Astrocyte of the cerebellum (primary cell): ENCODE measurements around the gene ROR1.
"Not testable (repeated sequence)": the region's sequence is repeated elsewhere in the genome, so short reads cannot be mapped to it uniquely, and the experiment has no call there.

Source experiments
- DNase-seq: peaks from one replicate; pipeline ENCODE4 v3.0.0-alpha.2; 2011; ENCODE audit warnings: low read depth
- H3K4me3 ChIP-seq: 2 replicates; pipeline ENCODE4 v1.5.1; 2011; ENCODE audit warnings: mild to moderate bottlenecking, low read depth, low read length, moderate library complexity
- CTCF ChIP-seq: IDR thresholded peaks from 2 replicates; pipeline ENCODE4 v1.5.1; 2012; ENCODE audit warnings: low read length, low read depth, moderate library complexity, mild to moderate bottlenecking; ENCODE audit errors: missing control alignments
- in situ Hi-C: cut with HindIII; loops from 2 replicates; pipeline ENCODE4 v1.10.0; 2017; ENCODE audit warnings: low sequenced_read_pairs

ROR1 gene

GRCh38 chr1:63779338-63780211, 5.8 kb downstream of the ROR1 start:
- DNase-seq: no peak
- in situ Hi-C loops: no loop called here
- no peak for TF ChIP-seq CTCF
- H3K4me3 ChIP-seq: no peak overlapping the region

GRCh38 chr1:63780565-63780964, 6.7 kb downstream of the ROR1 start:
- in situ Hi-C loops: no loop called here
- H3K4me3 ChIP-seq: no peak overlapping the region
- no peak for DNase-seq
- TF ChIP-seq CTCF: no peak

- TF ChIP-seq CTCF: no peak
- H3K4me3 ChIP-seq: no peak overlapping the region
- in situ Hi-C loops: no loop called here
- DNase-seq: no peak
Measured at GRCh38 chr1:63782982-63783381, 9.2 kb downstream of the ROR1 start.

- no peak for DNase-seq
- in situ Hi-C loops: no loop called here
- no peak for TF ChIP-seq CTCF
- no peak overlapping the region for H3K4me3 ChIP-seq
Measured at GRCh38 chr1:63784083-63784482, 10.3 kb downstream of the ROR1 start.

GRCh38 chr1:63784489-63785390, 10.9 kb downstream of the ROR1 start:
- H3K4me3 ChIP-seq: no peak overlapping the region
- in situ Hi-C loops: no loop called here
- no peak for TF ChIP-seq CTCF
- DNase-seq: no peak

GRCh38 chr1:63787270-63787669, 13.5 kb downstream of the ROR1 start:
- in situ Hi-C loops, DNase-seq: not testable (repeated sequence)

GRCh38 chr1:63787875-63788274, 14.1 kb downstream of the ROR1 start:
- no peak overlapping the region for H3K4me3 ChIP-seq
- DNase-seq: no peak
- in situ Hi-C loops: no loop called here
- no peak for TF ChIP-seq CTCF

More at GRCh38 chr1:63787270-63787669, 13.5 kb downstream of the ROR1 start:
- not testable (repeated sequence) for H3K4me3 ChIP-seq
